ENCODE measurements around the gene TNFSF8. TPM values are rescaled to one million over a fixed set of nuclear protein-coding genes. Genes with fewer than 3 reads are reported as not detected.

Gene TNFSF8
- total RNA-seq, 1 donor from 2014 or later = 0.19 TPM

DNA sequence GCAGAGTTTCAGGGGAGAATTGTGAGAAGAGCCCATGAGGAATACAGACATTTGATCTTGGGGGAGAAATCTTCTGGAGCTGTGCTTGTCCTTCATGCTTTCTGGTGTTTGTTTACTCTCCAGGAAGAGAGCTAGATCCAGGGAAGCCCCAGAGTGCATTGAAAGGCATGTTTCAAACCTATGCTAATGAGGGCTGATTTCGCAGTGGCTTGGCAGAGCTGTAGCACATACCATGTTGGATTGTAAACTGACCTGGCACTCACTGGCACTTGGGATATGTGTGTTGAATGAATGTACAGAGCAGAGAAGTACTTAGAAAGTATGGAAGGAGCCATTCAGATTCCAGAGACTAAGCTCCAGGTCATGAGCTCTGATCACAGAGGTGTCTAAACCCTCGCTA, 30.9 kb downstream of the TNFSF8 start:
- peaks cover 3% of the 10 kb centered on the region for H3K27me3 Mint-ChIP-seq
- H3K27ac Mint-ChIP-seq = no peak overlapping the region
- no peaks in the 10 kb centered on the region for H3K36me3 Mint-ChIP-seq
- TF ChIP-seq CTCF (conservative IDR thresholded peaks at IDR 0.05) = no peak
- DNase-seq (ENCODE audit: extremely low spot score, unreplicated experiment) = no peak
- peaks cover 4% of the 10 kb centered on the region for H3K9me3 Mint-ChIP-seq
- H3K4me3 Mint-ChIP-seq = no peak overlapping the region
- H3K4me1 Mint-ChIP-seq (ENCODE audit: unreplicated experiment) = peaks cover 10% of the 10 kb centered on the region

- no peak for DNase-seq (ENCODE audit: extremely low spot score, unreplicated experiment)
- no peak overlapping the region for H3K4me3 Mint-ChIP-seq
- H3K27me3 Mint-ChIP-seq = peaks cover 3% of the 10 kb centered on the region
- TF ChIP-seq CTCF (conservative IDR thresholded peaks at IDR 0.05) = no peak
- peaks cover 17% of the 10 kb centered on the region for H3K4me1 Mint-ChIP-seq (ENCODE audit: unreplicated experiment)
- H3K36me3 Mint-ChIP-seq = no peaks in the 10 kb centered on the region
- peaks cover 4% of the 10 kb centered on the region for H3K9me3 Mint-ChIP-seq
- H3K27ac Mint-ChIP-seq = no peak overlapping the region
Measured at GRCh38 chr9:114898741-114899140, 31.6 kb downstream of the TNFSF8 start.

- H3K27ac Mint-ChIP-seq = no peak overlapping the region
- no peak for DNase-seq (ENCODE audit: extremely low spot score, unreplicated experiment)
- H3K4me3 Mint-ChIP-seq = no peak overlapping the region
- TF ChIP-seq CTCF (conservative IDR thresholded peaks at IDR 0.05) = no peak
- peaks cover 3% of the 10 kb centered on the region for H3K27me3 Mint-ChIP-seq
- peaks cover 4% of the 10 kb centered on the region for H3K9me3 Mint-ChIP-seq
- H3K4me1 Mint-ChIP-seq (ENCODE audit: unreplicated experiment) = peaks cover 18% of the 10 kb centered on the region
- no peaks in the 10 kb centered on the region for H3K36me3 Mint-ChIP-seq
Measured at GRCh38 chr9:114897196-114897595, 33.2 kb downstream of the TNFSF8 start.

GRCh38 chr9:114896344-114896743, 34.0 kb downstream of the TNFSF8 start:
- TF ChIP-seq CTCF (conservative IDR thresholded peaks at IDR 0.05) = no peak
- H3K4me3 Mint-ChIP-seq = no peak overlapping the region
- H3K27me3 Mint-ChIP-seq = peaks cover 3% of the 10 kb centered on the region
- no peak for DNase-seq (ENCODE audit: extremely low spot score, unreplicated experiment)
- H3K27ac Mint-ChIP-seq = no peak overlapping the region
- H3K4me1 Mint-ChIP-seq (ENCODE audit: unreplicated experiment) = peaks cover 18% of the 10 kb centered on the region
- H3K9me3 Mint-ChIP-seq = peaks cover 4% of the 10 kb centered on the region
- H3K36me3 Mint-ChIP-seq = no peaks in the 10 kb centered on the region

DNA sequence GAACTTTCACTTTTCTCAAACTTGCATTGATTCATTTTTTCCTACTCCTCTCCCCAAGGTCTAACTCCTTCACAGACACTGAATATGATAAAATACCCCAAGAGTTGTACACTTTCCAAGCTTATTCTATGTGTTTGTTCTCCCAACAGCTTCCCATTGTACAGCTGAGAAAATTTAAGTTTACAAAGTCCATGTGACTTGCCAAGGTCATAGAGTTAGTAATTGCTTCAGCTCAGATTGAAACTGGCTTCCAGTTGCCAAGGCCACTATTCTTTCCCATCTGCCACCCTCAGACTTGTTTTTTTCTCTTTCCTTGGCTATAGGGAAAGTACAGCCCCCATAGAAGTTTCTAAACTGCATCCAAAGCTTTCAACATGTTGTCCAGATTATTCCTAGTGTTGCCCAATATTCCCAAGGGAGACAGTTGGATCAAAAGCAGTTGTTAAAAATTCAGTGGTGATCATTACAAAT, 34.8 kb downstream of the TNFSF8 start:
- Mint-ChIP-seq H3K9me3 (peaks cover 9% of the 10 kb centered on the region), H3K4me3 (no peak overlapping the region), H3K36me3 (no peaks in the 10 kb centered on the region), H3K27me3 (peaks cover 3% of the 10 kb centered on the region), H3K27ac (no peak overlapping the region), H3K4me1 (ENCODE audit: unreplicated experiment) (peaks cover 18% of the 10 kb centered on the region)
- DNase-seq (ENCODE audit: extremely low spot score, unreplicated experiment) = no peak
- no peak for TF ChIP-seq CTCF (conservative IDR thresholded peaks at IDR 0.05)
